AG08396 (cell line): ENCODE results near the gene ELFN1.

ENCODE experiments used
- DNase-seq: peaks from one replicate; pipeline ENCODE4 v3.0.0; 2012; ENCODE audit warnings: low spot score, mixed read lengths

ELFN1 gene

GRCh38 chr7:1725766-1726630, 55.9 kb downstream of the ELFN1 start:
- DNase-seq, result no peak

- DNase-seq, result no peak
Observed at GRCh38 chr7:1727079-1727478, 57.0 kb downstream of the ELFN1 start.

GRCh38 chr7:1727812-1728570, 57.9 kb downstream of the ELFN1 start:
- no peak for DNase-seq

- DNase-seq, result no peak
Observed at GRCh38 chr7:1729183-1729582, 59.1 kb downstream of the ELFN1 start.

DNA sequence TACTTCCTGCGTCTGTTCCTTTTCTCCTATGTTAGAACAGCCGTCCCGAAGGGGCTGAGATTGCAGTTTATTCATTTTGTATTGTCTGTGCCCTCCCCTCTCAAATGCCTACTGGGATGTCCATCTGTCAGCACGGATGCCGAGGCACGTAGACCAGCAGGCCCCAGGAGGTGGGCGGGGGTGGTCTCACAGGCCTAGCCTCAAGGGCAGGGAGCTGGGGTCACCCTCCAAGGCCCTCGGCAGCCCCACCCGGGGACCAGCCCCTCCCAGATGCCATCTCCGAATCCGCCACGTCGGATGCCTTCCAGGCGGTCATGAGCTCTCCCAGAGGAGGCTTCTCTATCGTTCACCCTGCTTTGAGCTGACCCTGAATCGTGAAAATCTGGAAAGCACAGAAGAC, 59.7 kb downstream of the ELFN1 start:
- DNase-seq, result no peak

DNA sequence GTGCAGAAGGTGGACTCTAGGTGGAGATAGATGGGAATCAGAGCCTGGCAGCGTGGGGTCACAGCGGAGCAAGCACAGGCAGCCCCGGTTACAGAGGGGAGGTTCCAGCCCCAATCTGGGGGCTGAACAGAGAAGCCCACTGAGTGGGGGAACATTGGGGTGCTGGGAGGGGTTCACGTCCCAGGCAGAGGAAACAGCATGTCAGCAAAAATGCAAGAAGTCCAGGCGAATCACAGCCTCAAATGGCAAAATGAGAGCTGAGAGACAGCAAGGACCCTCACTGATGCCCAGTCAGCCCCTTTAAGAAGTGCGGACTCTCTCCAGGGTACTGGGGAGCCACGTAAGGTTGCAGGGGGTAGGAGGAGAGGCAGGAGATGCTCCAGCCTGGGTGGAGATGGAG, 62.0 kb downstream of the ELFN1 start:
- DNase-seq, result no peak

GRCh38 chr7:1732645-1733044, 62.6 kb downstream of the ELFN1 start:
- no peak for DNase-seq

DNA sequence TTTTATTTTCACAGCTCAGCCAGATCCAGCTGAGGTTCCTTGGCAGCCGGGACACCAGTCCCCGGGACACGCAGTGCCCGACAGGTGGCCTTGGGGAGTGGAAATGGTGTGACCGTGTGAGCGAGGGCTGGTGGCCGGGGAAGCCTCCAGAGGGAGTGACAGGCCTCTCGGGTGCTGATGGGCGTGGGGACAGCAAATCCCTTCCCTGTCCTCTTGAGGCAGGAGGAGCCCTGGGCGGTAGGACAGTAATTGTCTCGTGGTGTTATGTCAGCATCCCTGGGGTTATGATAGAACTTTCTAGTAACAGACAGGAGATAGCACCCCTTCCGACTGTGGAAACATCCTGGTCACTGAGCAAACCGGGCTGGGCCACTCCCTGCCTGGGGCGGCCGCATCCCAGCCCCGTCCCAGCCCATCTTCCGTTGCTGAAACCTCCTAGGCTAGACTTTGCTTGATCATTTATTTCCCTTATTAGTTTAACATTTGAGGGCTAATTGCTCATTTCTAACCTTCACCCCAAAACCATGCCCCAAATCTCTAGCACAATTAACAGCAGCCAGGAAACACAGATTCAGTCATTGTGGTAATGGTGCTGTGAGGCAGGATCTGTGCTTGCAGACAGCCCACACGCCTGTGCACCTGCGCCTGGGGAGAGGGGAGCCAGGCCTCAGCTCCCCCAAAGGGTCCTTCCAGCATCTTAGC, 63.3 kb downstream of the ELFN1 start:
- no peak for DNase-seq

DNA sequence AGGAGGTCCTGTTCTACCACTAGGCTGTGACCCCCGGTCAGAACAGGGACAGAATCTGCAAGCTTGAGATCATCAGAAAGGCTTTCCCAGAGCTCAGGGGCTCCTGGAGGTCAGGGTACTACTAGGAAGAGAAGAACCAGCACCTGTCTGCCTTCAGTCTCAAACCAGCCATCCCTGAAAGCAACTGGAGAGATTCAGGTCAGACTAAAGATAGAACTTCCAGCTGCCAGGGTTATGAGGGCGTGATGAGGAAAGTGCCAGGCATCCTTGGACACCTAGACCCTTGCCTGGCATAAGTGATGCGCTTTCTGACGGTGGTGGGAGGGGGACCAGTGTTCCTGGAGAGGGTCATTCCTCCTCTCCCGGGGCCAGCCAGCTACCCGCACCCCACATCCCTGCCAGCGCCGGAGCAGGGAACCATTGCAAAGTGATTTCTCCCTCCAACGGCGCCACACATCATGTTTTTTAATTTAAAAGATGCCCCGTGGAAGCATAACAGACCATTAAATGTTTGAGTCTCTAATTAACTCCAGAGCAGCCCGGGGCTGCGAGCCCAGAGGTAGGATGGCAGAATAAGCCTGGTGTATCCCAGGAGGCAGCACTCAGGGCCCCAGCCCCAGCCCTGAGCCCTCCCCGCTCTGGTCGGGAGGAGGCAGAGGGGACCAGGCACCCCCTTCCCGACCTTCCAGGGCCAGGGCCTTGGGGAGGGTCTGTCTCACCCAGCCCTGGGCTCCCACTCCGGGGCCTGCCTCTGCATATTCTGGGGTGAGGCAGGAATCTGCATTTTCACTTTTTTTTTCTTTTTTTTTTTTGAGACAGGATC, 64.0 kb downstream of the ELFN1 start:
- DNase-seq, result no peak

DNA sequence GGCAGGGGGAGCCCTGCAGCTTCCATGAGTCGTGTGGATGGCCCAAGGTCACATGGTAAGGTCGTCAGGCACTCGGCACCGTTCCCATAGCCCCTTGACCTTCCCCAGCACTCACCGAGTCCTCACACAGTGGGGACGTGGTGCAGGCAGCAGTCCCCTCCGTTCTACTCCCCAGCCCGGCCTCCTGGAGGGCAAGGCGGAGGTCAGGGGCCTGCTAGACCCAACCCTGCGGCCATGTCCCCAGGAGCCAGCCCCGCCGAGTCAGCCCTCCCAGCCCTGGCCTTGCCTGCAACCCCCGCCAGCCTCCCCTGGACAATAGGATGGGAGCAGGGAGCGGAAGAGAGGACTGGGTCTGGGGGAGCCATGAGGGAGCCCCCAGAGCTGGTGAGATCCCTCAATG, 65.2 kb downstream of the ELFN1 start:
- no peak for DNase-seq

GRCh38 chr7:1735806-1736483, 65.9 kb downstream of the ELFN1 start:
- DNase-seq, result no peak

- no peak for DNase-seq
Observed at GRCh38 chr7:1736484-1736817, 66.4 kb downstream of the ELFN1 start.

DNA sequence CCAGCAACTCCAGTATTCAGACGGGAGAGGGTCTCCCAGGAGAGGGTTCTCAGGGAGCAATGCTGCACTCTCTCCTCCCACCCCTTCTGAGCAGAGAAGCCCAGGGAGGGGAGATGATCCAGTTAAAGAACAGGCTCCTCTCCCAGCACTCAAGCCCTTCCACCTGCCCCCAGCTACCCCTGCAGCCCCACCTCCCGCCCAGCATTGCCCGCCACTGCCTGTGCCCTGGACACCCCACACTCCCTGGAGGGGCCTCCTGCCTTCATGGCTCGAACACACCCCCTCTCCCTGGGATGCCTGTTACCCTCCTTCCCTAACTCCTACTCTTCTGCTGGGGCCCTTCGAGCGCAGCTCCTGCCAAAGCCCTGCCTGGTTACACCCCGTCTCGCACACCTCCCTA, 66.8 kb downstream of the ELFN1 start:
- DNase-seq, result no peak

GRCh38 chr7:1737523-1737922, 67.4 kb downstream of the ELFN1 start:
- no peak for DNase-seq

- no peak for DNase-seq
Observed at GRCh38 chr7:1737956-1738355, 67.9 kb downstream of the ELFN1 start.

DNA sequence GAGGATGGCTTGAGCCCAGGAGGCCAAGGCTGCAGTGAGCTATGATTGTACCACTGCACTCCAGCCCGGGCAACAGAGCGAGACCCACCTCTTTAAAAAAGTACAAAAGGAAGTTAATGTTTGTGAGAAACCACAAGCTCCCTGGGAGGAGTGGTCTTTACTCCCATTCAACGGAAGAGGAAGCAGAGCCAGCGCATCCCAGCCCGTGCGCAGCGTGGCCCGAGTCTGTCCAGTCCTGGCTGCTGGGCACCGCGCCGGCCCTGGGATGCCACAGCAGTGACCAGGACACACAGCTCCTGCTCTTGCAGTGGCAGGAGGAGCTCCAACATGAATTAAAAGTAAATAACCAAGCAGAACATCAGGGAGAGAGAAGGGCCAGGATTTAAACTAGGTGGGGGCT, 68.4 kb downstream of the ELFN1 start:
- no peak for DNase-seq

- DNase-seq, result no peak
Observed at GRCh38 chr7:1738956-1739355, 68.9 kb downstream of the ELFN1 start.

DNA sequence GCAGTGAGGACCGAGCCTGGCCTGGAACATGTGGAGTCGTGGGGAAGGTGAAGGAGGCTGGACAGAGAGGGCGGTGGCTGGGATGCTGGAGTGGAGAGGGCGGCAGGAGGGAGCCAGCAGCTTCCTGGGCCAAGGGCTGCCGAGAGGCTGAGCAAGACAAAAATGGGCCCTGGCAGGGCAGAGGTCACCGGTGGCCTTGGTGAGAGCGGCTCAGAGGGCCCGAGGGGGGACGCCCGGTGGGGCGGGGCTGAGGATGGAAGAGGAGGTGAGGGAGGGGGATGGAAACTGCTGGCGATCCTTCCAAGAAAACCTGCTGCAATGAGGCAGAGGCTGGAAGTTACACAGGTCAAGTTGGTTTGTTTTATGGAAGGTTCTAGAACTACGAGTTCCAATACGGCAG, 69.5 kb downstream of the ELFN1 start:
- DNase-seq, result no peak

- no peak for DNase-seq
Observed at GRCh38 chr7:1740214-1740613, 70.1 kb downstream of the ELFN1 start.

DNA sequence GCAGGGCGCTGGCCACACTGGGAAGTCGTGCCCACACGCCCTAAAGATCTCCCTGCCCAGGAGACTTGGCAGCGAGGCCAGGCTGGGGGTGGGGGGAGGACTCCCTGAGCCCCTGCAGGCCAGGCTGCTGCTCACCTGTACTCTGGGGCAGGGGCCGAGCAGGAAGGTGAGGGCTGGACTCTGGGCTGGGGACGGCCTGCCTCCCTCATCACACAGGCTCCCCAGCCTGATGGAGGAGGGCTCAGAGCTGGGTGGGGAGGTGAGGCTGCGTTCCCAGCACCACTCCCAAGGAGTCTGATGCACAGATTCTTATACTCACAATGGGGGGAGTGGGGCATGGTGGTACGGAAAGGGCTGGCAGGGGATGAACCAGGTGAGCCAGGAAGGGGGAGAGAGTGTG, 71.2 kb downstream of the ELFN1 start:
- DNase-seq, result no peak

DNA sequence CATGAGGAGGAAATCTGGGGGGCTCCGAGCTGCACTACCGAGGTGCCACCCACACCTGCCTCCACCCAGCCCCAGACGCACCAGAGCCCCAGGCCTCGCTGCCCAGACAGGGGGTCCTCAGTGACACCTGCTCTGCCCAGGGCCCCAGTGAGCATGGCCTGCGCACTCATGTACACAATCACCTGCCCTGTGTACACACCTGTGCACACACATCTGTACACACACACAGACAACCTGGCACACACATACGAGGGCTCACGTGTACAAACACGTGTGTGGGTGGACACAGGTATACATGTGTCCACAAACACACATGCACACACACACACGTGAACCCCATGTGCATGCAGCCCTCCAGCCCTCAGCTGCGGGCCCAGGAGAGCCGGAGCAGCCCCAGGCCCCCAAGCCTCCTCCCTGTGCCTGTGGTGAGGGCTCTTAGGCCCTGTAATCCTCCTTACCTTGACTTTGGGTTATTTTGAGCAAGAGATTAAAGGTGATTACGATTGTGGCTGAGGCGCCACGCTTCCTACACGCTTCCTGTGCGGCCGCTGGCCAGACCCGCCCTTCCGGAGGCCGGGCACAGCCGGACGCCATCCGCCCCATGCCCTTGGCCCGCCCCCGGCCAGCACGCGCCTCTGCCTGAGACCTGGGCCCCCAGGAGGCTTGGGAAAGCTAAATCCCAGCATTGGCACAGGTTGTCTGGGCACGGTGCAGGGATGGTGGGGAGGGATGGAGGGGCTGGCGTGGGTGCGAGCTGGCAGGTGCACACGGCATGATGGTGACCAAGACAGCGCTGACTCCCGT, 71.9 kb downstream of the ELFN1 start:
- DNase-seq, result no peak
